IMR-90 (cell line): ENCODE data around the gene FARP1. TPM values are rescaled to one million over a fixed set of nuclear protein-coding genes. Genes with fewer than 3 reads are reported as not detected.

Source experiments
- ATAC-seq: fragments of 200-7000 bp; cut with Tn5 transposase; 2 replicates; pipeline ENCODE4 v1.9.1; 2020; ENCODE audit warnings: low read depth, mild to moderate bottlenecking, moderate library complexity
- BruUV-seq: library from RNA; stranded (reverse); fragments of 400-500 nt; replicated peaks from 2 replicates; lab custom pipeline; 2021; lab: Mats Ljungman, UMichigan
- CTCF ChIA-PET: fragments of 300-600 bp; formaldehyde crosslinking; extraction: SDS; loops from one replicate; lab custom pipeline; 2021; ENCODE audit warnings: antibody characterized with exemption; lab: Yijun Ruan, JAX
- POLR2A ChIA-PET: fragments of 300-600 bp; sonication (Branson Sonifier 250); formaldehyde crosslinking; loops from one replicate; lab custom pipeline; 2022; ENCODE audit warnings: antibody characterized with exemption; ENCODE audit not compliant: unreplicated experiment; lab: Charles Lee
- DNase-seq: peaks from one replicate; pipeline ENCODE4 v3.0.0; 2013
- H2AFZ ChIP-seq: replicated peaks from 2 replicates; pipeline ENCODE3; 2013; ENCODE audit warnings: low read length, mild to moderate bottlenecking; ENCODE audit not compliant: poor library complexity
- H2AK5ac ChIP-seq: 2 replicates; pipeline ENCODE4 v1.6.1; 2013; ENCODE audit warnings: low read depth, low read length, inconsistent platforms
- H2AK9ac ChIP-seq: replicated peaks from 2 replicates; pipeline ENCODE3; 2013; ENCODE audit warnings: mild to moderate bottlenecking, low read depth, low read length, moderate library complexity; ENCODE audit not compliant: poor library complexity
- H2BK120ac ChIP-seq: 2 replicates; pipeline ENCODE4 v1.6.1; 2013; ENCODE audit warnings: low read depth, low read length, inconsistent platforms
- H2BK15ac ChIP-seq: 3 replicates; pipeline ENCODE4 v1.6.1; 2013; ENCODE audit warnings: low read depth, low read length, inconsistent platforms
- H2BK20ac ChIP-seq: 2 replicates; pipeline ENCODE4 v1.6.1; 2013; ENCODE audit warnings: low read depth, mild to moderate bottlenecking, inconsistent platforms, low read length, moderate library complexity
- H2BK5ac ChIP-seq: 2 replicates; pipeline ENCODE4 v1.6.1; 2013; ENCODE audit warnings: mild to moderate bottlenecking, low read depth, low read length, inconsistent platforms; ENCODE audit not compliant: poor library complexity, severe bottlenecking
- H3K14ac ChIP-seq: replicated peaks from 2 replicates; pipeline ENCODE4 v1.6.1; 2013; ENCODE audit warnings: low read depth, low read length, inconsistent platforms
- H3K18ac ChIP-seq: 2 replicates; pipeline ENCODE4 v1.6.1; 2013; ENCODE audit warnings: low read depth, low read length, control low read depth
- H3K23ac ChIP-seq: 2 replicates; pipeline ENCODE4 v1.6.1; 2013; ENCODE audit warnings: low read depth, low read length, inconsistent platforms
- H3K27ac ChIP-seq: 2 replicates; pipeline ENCODE4 v1.5.1; 2013; ENCODE audit warnings: mild to moderate bottlenecking, control low read depth, low read length; ENCODE audit not compliant: insufficient read depth
- H3K27me3 ChIP-seq: 2 replicates; pipeline ENCODE4 v1.6.1; 2013; ENCODE audit warnings: low read length; ENCODE audit not compliant: control insufficient read depth, insufficient read depth
- H3K36me3 ChIP-seq: 2 replicates; pipeline ENCODE4 v1.6.1; 2013; ENCODE audit warnings: low read length, mixed read lengths; ENCODE audit not compliant: control insufficient read depth, insufficient read depth
- H3K4ac ChIP-seq: 2 replicates; pipeline ENCODE4 v1.6.1; 2013; ENCODE audit warnings: low read depth, low read length, inconsistent platforms
- H3K4me1 ChIP-seq: 2 replicates; pipeline ENCODE4 v1.6.1; 2013; ENCODE audit warnings: low read length, mixed read lengths; ENCODE audit not compliant: control insufficient read depth, insufficient read depth
- H3K4me2 ChIP-seq: 2 replicates; pipeline ENCODE4 v1.6.1; 2013; ENCODE audit warnings: low read depth, mild to moderate bottlenecking, control low read depth, low read length, moderate library complexity
- H3K4me3 ChIP-seq: 2 replicates; pipeline ENCODE4 v1.5.1; 2013; ENCODE audit warnings: low read depth, mild to moderate bottlenecking, control low read depth, low read length, moderate library complexity; ENCODE audit not compliant: insufficient read depth
- H3K56ac ChIP-seq: 2 replicates; pipeline ENCODE4 v1.6.1; 2013; ENCODE audit warnings: low read length, inconsistent platforms; ENCODE audit not compliant: insufficient read depth; ENCODE audit errors: extremely low read depth
- H3K79me1 ChIP-seq, 2 experiments: 2 replicates each; pipeline ENCODE4 v1.6.1; 2013; ENCODE audit warnings: low read length in 2 of 2, inconsistent platforms in 1 of 2, low read depth in 1 of 2
- H3K9ac ChIP-seq: 2 replicates; pipeline ENCODE4 v1.6.1; 2013; ENCODE audit warnings: low read depth, low read length, control low read depth
- H3K9me1 ChIP-seq: 2 replicates; pipeline ENCODE4 v1.6.1; 2013; ENCODE audit warnings: low read length, inconsistent platforms; ENCODE audit not compliant: insufficient read depth
- H3K9me3 ChIP-seq: 2 replicates; pipeline ENCODE4 v1.6.1; 2013; ENCODE audit warnings: low read length; ENCODE audit not compliant: control insufficient read depth, insufficient read depth
- H4K20me1 ChIP-seq: 2 replicates; pipeline ENCODE4 v1.6.1; 2013; ENCODE audit warnings: low read length, inconsistent platforms; ENCODE audit not compliant: insufficient read depth
- H4K5ac ChIP-seq: 2 replicates; pipeline ENCODE4 v1.6.1; 2013; ENCODE audit warnings: mild to moderate bottlenecking, low read depth, low read length, control low read depth
- H4K8ac ChIP-seq, 2 experiments: 2 replicates each; pipeline ENCODE4 v1.6.1; 2013; ENCODE audit warnings: low read depth in 2 of 2, low read length in 2 of 2, control low read depth in 1 of 2, inconsistent platforms in 1 of 2
- H4K91ac ChIP-seq: 2 replicates; pipeline ENCODE4 v1.6.1; 2013; ENCODE audit warnings: low read depth, low read length, inconsistent platforms; ENCODE audit not compliant: insufficient read depth
- BHLHE40 ChIP-seq: fragments of 150-350 bp; IDR thresholded peaks from 2 replicates; pipeline ENCODE4 v1.6.1; 2016; ENCODE audit warnings: mild to moderate bottlenecking, low read depth, low read length
- CEBPB ChIP-seq: IDR thresholded peaks from 2 replicates; pipeline ENCODE4 v1.6.1; 2012; ENCODE audit warnings: low read depth, low read length, improper control_type of control experiment
- CHD1 ChIP-seq: IDR thresholded peaks from 2 replicates; pipeline ENCODE4 v1.6.1; 2012; ENCODE audit warnings: low read depth, low read length, improper control_type of control experiment
- FOS ChIP-seq: fragments of 150-350 bp; IDR thresholded peaks from 2 replicates; pipeline ENCODE4 v1.6.1; 2016; ENCODE audit warnings: low read depth, low read length
- MAFK ChIP-seq: IDR thresholded peaks from 2 replicates; pipeline ENCODE4 v1.6.1; 2012; ENCODE audit warnings: low read depth, low read length, improper control_type of control experiment
- MXI1 ChIP-seq: IDR thresholded peaks from 2 replicates; pipeline ENCODE4 v1.6.1; 2012; ENCODE audit warnings: low read depth, mild to moderate bottlenecking, low read length, moderate library complexity, borderline replicate concordance
- NFE2L2 ChIP-seq: fragments of 150-350 bp; IDR thresholded peaks from 2 replicates; pipeline ENCODE4 v1.6.1; 2016; ENCODE audit warnings: low read depth, mild to moderate bottlenecking, low read length
- POLR2A ChIP-seq: IDR thresholded peaks from 2 replicates; pipeline ENCODE4 v1.6.1; 2012; ENCODE audit warnings: mild to moderate bottlenecking, low read depth, low read length
- RCOR1 ChIP-seq: IDR thresholded peaks from 2 replicates; pipeline ENCODE4 v1.6.1; 2012; ENCODE audit warnings: mild to moderate bottlenecking, low read length, improper control_type of control experiment; ENCODE audit not compliant: insufficient replicate concordance
- SMC3 ChIP-seq: fragments of 150-350 bp; IDR thresholded peaks from 2 replicates; pipeline ENCODE4 v1.6.1; 2016; ENCODE audit warnings: low read depth, mild to moderate bottlenecking, antibody characterized with exemption, low read length, moderate library complexity
- USF2 ChIP-seq: fragments of 150-350 bp; IDR thresholded peaks from 2 replicates; pipeline ENCODE4 v1.6.1; 2017; ENCODE audit warnings: mild to moderate bottlenecking, antibody characterized with exemption, low read length, low read depth
- WGBS, 2 experiments: methylation state at CpG; one replicate each; pipeline versions ENCODE4 v1.1.5 to v1.1.7; 2013; ENCODE audit warnings: missing lambda C conversion rate in 2 of 2; ENCODE audit not compliant: insufficient read length in 1 of 2; ENCODE audit errors: extremely low coverage in 2 of 2; 5-methylcytosine and 5-hydroxymethylcytosine counted together
- dilution Hi-C: fragments of 300-500 bp; cut with HindIII; formaldehyde crosslinking; loops from one replicate; pipeline ENCODE4 v1.14.3; 2018; ENCODE audit warnings: low sequenced_read_pairs; ENCODE audit not compliant: unreplicated experiment
- in situ Hi-C: fragments of 300-500 bp; cut with MboI; formaldehyde crosslinking; loops from 3 replicates; pipeline ENCODE4 v1.14.3; 2019; ENCODE audit warnings: low sequenced_read_pairs, inconsistent platforms, mixed read lengths
- intact Hi-C: fragments of 100-400 bp; cut with micrococcal nuclease; formaldehyde crosslinking; loops from 2 replicates; pipeline ENCODE4 v1.10.0; 2022
- polyA plus RNA-seq, 3 experiments: library from polyadenylated mRNA; depleted of rRNA; stranded (reverse); fragments of >200 nt; gene quantifications; 2 replicates each; pipeline ENCODE4 v1.2.3, GENCODE V29; 2012; ENCODE audit warnings: low replicate concordance in 1 of 3
- total RNA-seq: library from RNA; depleted of rRNA; stranded (reverse); fragments of >200 nt; gene quantifications from 2 replicates; pipeline ENCODE4 v1.2.3, GENCODE V29; 2012
- TF ChIP-seq, protein P1 (sequence below): conservative IDR thresholded peaks from 2 replicates; pipeline ENCODE4 v1.5.1; 2012; ENCODE audit warnings: mild to moderate bottlenecking, low read depth, low read length, improper control_type of control experiment

FARP1 gene
- total and polyA plus RNA-seq, 2 of the 4 experiments (the other 2 are of a cell fraction): 39.6 to 57.0 TPM

DNA sequence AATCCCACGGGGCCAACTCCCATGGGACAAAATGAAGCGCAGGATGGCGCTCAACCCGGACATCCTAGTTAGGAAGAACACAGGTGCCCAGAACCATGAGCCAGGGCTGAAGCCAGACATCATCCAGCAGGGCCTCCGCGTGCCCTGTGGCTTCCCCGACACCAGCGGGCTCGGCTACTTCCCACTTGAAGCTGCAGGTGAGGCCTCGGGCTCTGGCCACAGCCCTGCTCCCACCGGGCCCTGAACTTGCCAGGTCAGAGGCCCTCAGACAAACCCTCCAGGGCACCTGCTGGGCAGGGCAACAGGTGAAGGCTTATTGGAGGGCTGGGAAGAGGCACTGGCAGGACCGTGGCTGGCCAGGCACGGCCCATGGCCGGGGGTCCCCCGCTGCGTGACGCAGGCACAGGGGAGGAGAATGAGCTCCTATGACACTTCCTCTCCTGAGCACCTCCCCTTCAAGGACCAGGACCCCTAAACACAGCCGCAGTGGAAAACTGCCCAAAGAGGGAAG, 316.3 kb downstream of the FARP1 start:
- ATAC-seq: no peak
- POLR2A ChIA-PET: no interaction called here
- no peak overlapping the region for H4K5ac ChIP-seq
- H3K9me3 ChIP-seq: no peaks in the 10 kb centered on the region
- no peak overlapping the region for H2AK9ac ChIP-seq
- TF ChIP-seq FOS (no peak), CHD1 (no peak), USF2 (no peak), CEBPB (no peak), RCOR1 (no peak), POLR2A (no peak), MAFK (no peak), MXI1 (no peak), NFE2L2 (no peak), BHLHE40 (no peak), SMC3 (no peak)
- TF ChIP-seq, protein P1, sequence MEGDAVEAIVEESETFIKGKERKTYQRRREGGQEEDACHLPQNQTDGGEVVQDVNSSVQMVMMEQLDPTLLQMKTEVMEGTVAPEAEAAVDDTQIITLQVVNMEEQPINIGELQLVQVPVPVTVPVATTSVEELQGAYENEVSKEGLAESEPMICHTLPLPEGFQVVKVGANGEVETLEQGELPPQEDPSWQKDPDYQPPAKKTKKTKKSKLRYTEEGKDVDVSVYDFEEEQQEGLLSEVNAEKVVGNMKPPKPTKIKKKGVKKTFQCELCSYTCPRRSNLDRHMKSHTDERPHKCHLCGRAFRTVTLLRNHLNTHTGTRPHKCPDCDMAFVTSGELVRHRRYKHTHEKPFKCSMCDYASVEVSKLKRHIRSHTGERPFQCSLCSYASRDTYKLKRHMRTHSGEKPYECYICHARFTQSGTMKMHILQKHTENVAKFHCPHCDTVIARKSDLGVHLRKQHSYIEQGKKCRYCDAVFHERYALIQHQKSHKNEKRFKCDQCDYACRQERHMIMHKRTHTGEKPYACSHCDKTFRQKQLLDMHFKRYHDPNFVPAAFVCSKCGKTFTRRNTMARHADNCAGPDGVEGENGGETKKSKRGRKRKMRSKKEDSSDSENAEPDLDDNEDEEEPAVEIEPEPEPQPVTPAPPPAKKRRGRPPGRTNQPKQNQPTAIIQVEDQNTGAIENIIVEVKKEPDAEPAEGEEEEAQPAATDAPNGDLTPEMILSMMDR: no peak
- dilution Hi-C loops (loop anchor here (25.0 kb wide), 1 partner anchor 203 kb away; no protein-coding TSS in a partner anchor), in situ Hi-C loops (loop anchor here (10.0 kb wide), 1 partner anchor 376 kb away; no protein-coding TSS in a partner anchor), intact Hi-C loops (no loop called here)
- no peak overlapping the region for H3K4me2 ChIP-seq
- H3K4me1 ChIP-seq: peaks cover 5% of the 10 kb centered on the region
- H2BK20ac ChIP-seq: no peak overlapping the region
- CTCF ChIA-PET: no interaction called here
- no peak overlapping the region for H2BK120ac ChIP-seq
- peaks cover 20% of the 10 kb centered on the region for H3K9me1 ChIP-seq
- H3K18ac ChIP-seq: no peak overlapping the region
- H2AFZ ChIP-seq: no peak overlapping the region
- no peak overlapping the region for H2AK5ac ChIP-seq
- H4K91ac ChIP-seq: no peak overlapping the region
- H3K4ac ChIP-seq: no peak overlapping the region
- H4K8ac ChIP-seq: no peak overlapping the region
- no peak overlapping the region for H3K23ac ChIP-seq
- no TSS peak for BruUV-seq
- H3K4me3 ChIP-seq: no peak overlapping the region
- H3K36me3 ChIP-seq: peaks cover 53% of the 10 kb centered on the region
- no peak overlapping the region for H3K9ac ChIP-seq
- H4K20me1 ChIP-seq: peaks cover 27% of the 10 kb centered on the region
- WGBS, 2 experiments: 96% methylated on average over 8 of the region's 18 CpGs; no CpG with 5 or more reads in 1 of the 2 experiments
- no peak overlapping the region for H2BK5ac ChIP-seq
- no peak overlapping the region for H2BK15ac ChIP-seq
- H3K56ac ChIP-seq: no peak overlapping the region
- no peaks in the 10 kb centered on the region for H3K27me3 ChIP-seq
- H3K27ac ChIP-seq: no peak overlapping the region
- peaks cover 27 to 75% of the 10 kb centered on the region in 2 experiments for H3K79me1 ChIP-seq
- H3K14ac ChIP-seq: no peak overlapping the region
- no peak for DNase-seq
